OCI-LY1 (cell line): Measurements from ENCODE around the gene MAGEA10.
"Not testable (repeated sequence)": the region's sequence is repeated elsewhere in the genome, so short reads cannot be mapped to it uniquely, and the experiment has no call there.

Experiments
- EZH2 ChIP-seq: fragments of 200-600 bp; sonication (generic), shearing (Covaris generic); IDR thresholded peaks from 2 replicates; pipeline ENCODE4 v1.8.0; 2017; ENCODE audit warnings: borderline replicate concordance, mixed run types, mild to moderate bottlenecking, antibody characterized with exemption, low read length, moderate library complexity, mixed read lengths
- TF ChIP-seq, protein P1 (sequence below): fragments of 200-600 bp; sonication (generic), shearing (Covaris generic); IDR thresholded peaks from 2 replicates; pipeline ENCODE4 v1.5.1; 2017; ENCODE audit warnings: mild to moderate bottlenecking, antibody characterized with exemption, low read length, moderate library complexity, mixed read lengths

DNA sequence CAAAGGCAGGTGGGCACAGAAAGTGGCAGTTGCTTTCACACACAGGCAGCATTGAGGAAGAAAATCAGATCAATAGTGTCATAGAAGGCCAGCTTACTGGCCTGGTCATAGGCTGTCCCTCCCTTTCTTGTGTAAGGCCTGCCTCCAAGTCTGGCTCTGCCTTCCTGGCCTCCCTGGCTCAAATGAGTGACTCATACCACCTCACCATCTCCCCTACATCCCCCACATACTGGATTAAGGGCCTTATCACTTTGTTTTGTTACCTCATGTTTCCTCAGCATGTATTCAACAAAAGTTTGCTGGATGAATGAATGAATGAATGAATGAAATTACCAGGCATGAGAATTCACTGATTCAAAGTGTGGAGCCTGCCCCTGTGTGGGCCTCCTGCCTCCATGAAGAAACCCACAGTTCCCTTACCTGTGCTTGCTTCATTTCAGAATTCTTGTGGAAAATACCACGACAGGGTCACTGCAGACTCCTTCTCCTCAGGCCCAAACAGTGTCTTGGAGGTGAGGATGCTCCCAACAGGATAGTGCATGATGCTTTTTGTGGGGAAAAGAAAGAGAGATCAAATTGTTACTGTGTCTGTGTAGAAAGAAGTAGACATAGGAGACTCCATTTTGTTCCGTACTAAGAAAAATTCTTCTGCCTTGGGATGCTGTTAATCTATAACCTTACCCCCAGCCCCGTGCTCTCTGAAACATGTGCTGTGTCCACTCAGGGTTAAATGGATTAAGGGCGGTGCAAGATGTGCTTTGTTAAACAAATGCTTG is 9.1 kb downstream of the MAGEA10 start:
- TF ChIP-seq EZH2 = not testable (repeated sequence)
- TF ChIP-seq, protein P1, sequence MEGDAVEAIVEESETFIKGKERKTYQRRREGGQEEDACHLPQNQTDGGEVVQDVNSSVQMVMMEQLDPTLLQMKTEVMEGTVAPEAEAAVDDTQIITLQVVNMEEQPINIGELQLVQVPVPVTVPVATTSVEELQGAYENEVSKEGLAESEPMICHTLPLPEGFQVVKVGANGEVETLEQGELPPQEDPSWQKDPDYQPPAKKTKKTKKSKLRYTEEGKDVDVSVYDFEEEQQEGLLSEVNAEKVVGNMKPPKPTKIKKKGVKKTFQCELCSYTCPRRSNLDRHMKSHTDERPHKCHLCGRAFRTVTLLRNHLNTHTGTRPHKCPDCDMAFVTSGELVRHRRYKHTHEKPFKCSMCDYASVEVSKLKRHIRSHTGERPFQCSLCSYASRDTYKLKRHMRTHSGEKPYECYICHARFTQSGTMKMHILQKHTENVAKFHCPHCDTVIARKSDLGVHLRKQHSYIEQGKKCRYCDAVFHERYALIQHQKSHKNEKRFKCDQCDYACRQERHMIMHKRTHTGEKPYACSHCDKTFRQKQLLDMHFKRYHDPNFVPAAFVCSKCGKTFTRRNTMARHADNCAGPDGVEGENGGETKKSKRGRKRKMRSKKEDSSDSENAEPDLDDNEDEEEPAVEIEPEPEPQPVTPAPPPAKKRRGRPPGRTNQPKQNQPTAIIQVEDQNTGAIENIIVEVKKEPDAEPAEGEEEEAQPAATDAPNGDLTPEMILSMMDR = not testable (repeated sequence)
